Activated CD8-positive, alpha-beta T cell treated with anti-CD3 and anti-CD28 coated beads, Interleukin-2, amount 10 ng/mL, durations not matched to agents 7 days and 5 days (primary cell): ENCODE measurements around the gene MYLK. TPM values are rescaled to one million over a fixed set of nuclear protein-coding genes. Genes with fewer than 3 reads are reported as not detected.
"Not testable (repeated sequence)": the region's sequence is repeated elsewhere in the genome, so short reads cannot be mapped to it uniquely, and the experiment has no call there.

Experiments
- ATAC-seq: fragments of 150-1000 bp; cut with Tn5 transposase; one replicate; pipeline ENCODE4 v1.10.0; 2021; ENCODE audit warnings: moderate library complexity
- CTCF ChIA-PET: fragments of 350-600 bp; sonication (Branson Sonifier 250); formaldehyde crosslinking; loops from one replicate; lab custom pipeline; 2021; ENCODE audit warnings: antibody characterized with exemption; lab: Charles Lee
- POLR2A ChIA-PET: fragments of 350-600 bp; sonication (Branson Sonifier 250); formaldehyde crosslinking; loops from one replicate; lab custom pipeline; 2021; ENCODE audit warnings: antibody characterized with exemption; lab: Charles Lee
- DNase-seq: peaks from one replicate; pipeline ENCODE4 v3.0.0-alpha.2; 2020
- H3K27ac Mint-ChIP-seq: one replicate; pipeline ENCODE4 v1.8.0; 2021; ENCODE audit warnings: mild to moderate bottlenecking, mixed read lengths
- H3K27me3 Mint-ChIP-seq: one replicate; pipeline ENCODE4 v1.8.0; 2021; ENCODE audit warnings: low read depth, mixed read lengths
- H3K36me3 Mint-ChIP-seq: one replicate; pipeline ENCODE4 v1.8.0; 2021; ENCODE audit warnings: low read depth, mixed read lengths
- H3K4me1 Mint-ChIP-seq: one replicate; pipeline ENCODE4 v1.8.0; 2021; ENCODE audit warnings: low read depth, mixed read lengths
- H3K4me3 Mint-ChIP-seq: one replicate; pipeline ENCODE4 v1.8.0; 2021; ENCODE audit warnings: mild to moderate bottlenecking, mixed read lengths
- H3K9me3 Mint-ChIP-seq: one replicate; pipeline ENCODE4 v1.8.0; 2022; ENCODE audit warnings: mixed read lengths; ENCODE audit not compliant: insufficient read depth
- total RNA-seq, 2 experiments: library from RNA; stranded (reverse); gene quantifications; one replicate each; pipeline ENCODE4 v1.2.3, GENCODE V29; 2021

Gene MYLK
- total RNA-seq, 2 experiments from 2014 or later, result not detected

- Mint-ChIP-seq H3K27me3 (no peaks in the 10 kb centered on the region), H3K4me1 (no peaks in the 10 kb centered on the region), H3K36me3 (no peaks in the 10 kb centered on the region), H3K27ac (no peak overlapping the region), H3K9me3 (no peaks in the 10 kb centered on the region), H3K4me3 (no peak overlapping the region)
- ChIA-PET CTCF (interaction anchor here (0.6 to 1.4 kb wide), 3 partner anchors 10 to 106 kb away, joined by 3 to 4 read pairs (median 3); no protein-coding TSS in a partner anchor), POLR2A (no interaction called here)
- DNase-seq (no peak), ATAC-seq (no peak)
These were observed 265.9 kb downstream of the MYLK start for GRCh38 chr3:123618076-123618708.

- Mint-ChIP-seq H3K4me3 (no peak overlapping the region), H3K4me1 (no peaks in the 10 kb centered on the region), H3K36me3 (no peaks in the 10 kb centered on the region), H3K27ac (no peak overlapping the region), H3K27me3 (no peaks in the 10 kb centered on the region), H3K9me3 (no peaks in the 10 kb centered on the region)
- ChIA-PET CTCF (no interaction called here), POLR2A (no interaction called here)
- ATAC-seq (no peak), DNase-seq (no peak)
These were observed 267.5 kb downstream of the MYLK start for GRCh38 chr3:123616593-123616992.

GRCh38 chr3:123613543-123613942, 270.6 kb downstream of the MYLK start:
- no peak overlapping the region for H3K4me3 Mint-ChIP-seq
- POLR2A ChIA-PET, result no interaction called here
- peaks cover 3% of the 10 kb centered on the region for H3K4me1 Mint-ChIP-seq
- ATAC-seq, result no peak
- CTCF ChIA-PET, result no interaction called here
- no peak for DNase-seq
- H3K27ac Mint-ChIP-seq, result no peak overlapping the region
- no peaks in the 10 kb centered on the region for H3K36me3 Mint-ChIP-seq
- no peaks in the 10 kb centered on the region for H3K27me3 Mint-ChIP-seq
- H3K9me3 Mint-ChIP-seq, result no peaks in the 10 kb centered on the region

- H3K4me3 Mint-ChIP-seq, POLR2A ChIA-PET, DNase-seq, CTCF ChIA-PET, H3K27me3 Mint-ChIP-seq, ATAC-seq, H3K4me1 Mint-ChIP-seq, H3K36me3 Mint-ChIP-seq, H3K27ac Mint-ChIP-seq, H3K9me3 Mint-ChIP-seq: not testable (repeated sequence)
These were observed 272.5 kb downstream of the MYLK start for GRCh38 chr3:123611674-123612073.

- peaks cover 3% of the 10 kb centered on the region for H3K4me1 Mint-ChIP-seq
These were observed 273.1 kb downstream of the MYLK start for GRCh38 chr3:123611082-123611481.

GRCh38 chr3:123610331-123610730, 273.8 kb downstream of the MYLK start:
- Mint-ChIP-seq H3K4me1 (peaks cover 3% of the 10 kb centered on the region), H3K4me3 (no peak overlapping the region), H3K27me3 (no peaks in the 10 kb centered on the region), H3K27ac (no peak overlapping the region), H3K9me3 (no peaks in the 10 kb centered on the region), H3K36me3 (peaks cover 3% of the 10 kb centered on the region)
- ChIA-PET POLR2A (no interaction called here), CTCF (no interaction called here)
- no peak for DNase-seq
- ATAC-seq, result no peak

More at GRCh38 chr3:123611082-123611481, 273.1 kb downstream of the MYLK start:
- CTCF ChIA-PET, result no interaction called here
- DNase-seq (no peak), ATAC-seq (no peak)
- no peak overlapping the region for H3K4me3 Mint-ChIP-seq
- POLR2A ChIA-PET, result no interaction called here
- no peaks in the 10 kb centered on the region for H3K27me3 Mint-ChIP-seq
- no peak overlapping the region for H3K27ac Mint-ChIP-seq
- peaks cover 3% of the 10 kb centered on the region for H3K36me3 Mint-ChIP-seq
- no peaks in the 10 kb centered on the region for H3K9me3 Mint-ChIP-seq

- Mint-ChIP-seq H3K27me3 (no peaks in the 10 kb centered on the region), H3K9me3 (no peaks in the 10 kb centered on the region), H3K36me3 (peaks cover 3% of the 10 kb centered on the region), H3K4me3 (no peak overlapping the region), H3K4me1 (peaks cover 3% of the 10 kb centered on the region), H3K27ac (no peak overlapping the region)
- CTCF ChIA-PET, result no interaction called here
- DNase-seq, result no peak
- POLR2A ChIA-PET, result no interaction called here
- no peak for ATAC-seq
These were observed 275.1 kb downstream of the MYLK start for GRCh38 chr3:123609063-123609462.

- CTCF ChIA-PET, result interaction anchor here (0.8 kb wide), 1 partner anchor 10 kb away, joined by 4 read pairs; no protein-coding TSS in a partner anchor
These were observed 275.7 kb downstream of the MYLK start for GRCh38 chr3:123608263-123608937.

GRCh38 chr3:123606527-123606926, 277.6 kb downstream of the MYLK start:
- no peaks in the 10 kb centered on the region for H3K9me3 Mint-ChIP-seq
- no peak overlapping the region for H3K4me3 Mint-ChIP-seq
- ATAC-seq (no peak), DNase-seq (no peak)
- peaks cover 3% of the 10 kb centered on the region for H3K36me3 Mint-ChIP-seq
- H3K27ac Mint-ChIP-seq, result no peak overlapping the region
- peaks cover 3% of the 10 kb centered on the region for H3K4me1 Mint-ChIP-seq
- POLR2A ChIA-PET, result no interaction called here
- H3K27me3 Mint-ChIP-seq, result no peaks in the 10 kb centered on the region
- CTCF ChIA-PET, result interaction anchor here (1.1 kb wide), 1 partner anchor 36 kb away, joined by 3 read pairs; no protein-coding TSS in a partner anchor

More at GRCh38 chr3:123608263-123608937, 275.7 kb downstream of the MYLK start:
- peaks cover 3% of the 10 kb centered on the region for H3K4me1 Mint-ChIP-seq
- H3K4me3 Mint-ChIP-seq, result no peak overlapping the region
- no peaks in the 10 kb centered on the region for H3K9me3 Mint-ChIP-seq
- H3K36me3 Mint-ChIP-seq, result peaks cover 3% of the 10 kb centered on the region
- no peaks in the 10 kb centered on the region for H3K27me3 Mint-ChIP-seq
- H3K27ac Mint-ChIP-seq, result no peak overlapping the region
- DNase-seq (no peak), ATAC-seq (no peak)
- POLR2A ChIA-PET, result no interaction called here

- no peaks in the 10 kb centered on the region for H3K27me3 Mint-ChIP-seq
- H3K36me3 Mint-ChIP-seq, result peaks cover 3% of the 10 kb centered on the region
- ATAC-seq (no peak), DNase-seq (no peak)
- ChIA-PET CTCF (interaction anchor here (1.1 kb wide), 1 partner anchor 37 kb away, joined by 3 read pairs; no protein-coding TSS in a partner anchor), POLR2A (no interaction called here)
- H3K4me3 Mint-ChIP-seq, result no peak overlapping the region
- H3K27ac Mint-ChIP-seq, result no peak overlapping the region
- H3K9me3 Mint-ChIP-seq, result no peaks in the 10 kb centered on the region
- no peaks in the 10 kb centered on the region for H3K4me1 Mint-ChIP-seq
These were observed 278.3 kb downstream of the MYLK start for GRCh38 chr3:123605789-123606234.

- POLR2A ChIA-PET, H3K4me3 Mint-ChIP-seq, H3K27me3 Mint-ChIP-seq, CTCF ChIA-PET, H3K9me3 Mint-ChIP-seq, H3K36me3 Mint-ChIP-seq, H3K4me1 Mint-ChIP-seq, ATAC-seq, H3K27ac Mint-ChIP-seq, DNase-seq: not testable (repeated sequence)
These were observed 281.0 kb downstream of the MYLK start for GRCh38 chr3:123603153-123603552.

GRCh38 chr3:123602325-123602724, 281.8 kb downstream of the MYLK start:
- ATAC-seq, result no peak
- no peaks in the 10 kb centered on the region for H3K9me3 Mint-ChIP-seq
- no peak for DNase-seq
- H3K4me3 Mint-ChIP-seq, result no peak overlapping the region
- no peaks in the 10 kb centered on the region for H3K4me1 Mint-ChIP-seq
- POLR2A ChIA-PET, result no interaction called here
- no peak overlapping the region for H3K27ac Mint-ChIP-seq
- CTCF ChIA-PET, result no interaction called here
- H3K27me3 Mint-ChIP-seq, result no peaks in the 10 kb centered on the region
- H3K36me3 Mint-ChIP-seq, result peaks cover 6% of the 10 kb centered on the region
